Amniotic stem cell (primary cell): Measurements from ENCODE around the gene ZNF8.
"Not testable (repeated sequence)": the region's sequence is repeated elsewhere in the genome, so short reads cannot be mapped to it uniquely, and the experiment has no call there.

Experiments used
- DNase-seq: peaks from one replicate; lab custom pipeline; 2025; lab: John Stamatoyannopoulos, UW

The ZNF8 gene

DNA sequence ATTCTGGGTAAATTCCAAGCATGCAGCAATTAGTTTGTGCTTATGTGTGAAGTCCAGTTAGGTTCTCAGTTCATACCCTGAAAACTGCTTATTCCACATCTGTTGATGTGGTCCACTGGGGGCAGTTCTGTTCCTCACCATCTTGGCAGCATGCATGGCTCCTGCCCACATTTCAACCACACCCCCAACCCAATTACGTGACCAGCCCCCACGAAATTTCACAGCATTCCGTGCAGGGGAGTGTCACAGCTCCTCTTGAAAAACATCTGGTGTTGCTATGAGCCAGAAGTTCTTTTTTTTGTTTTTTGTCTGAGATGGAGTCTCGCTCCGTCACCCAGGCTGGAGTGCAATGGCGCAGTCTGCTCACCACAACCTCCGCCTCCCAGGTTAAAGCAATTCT is 17.3 kb downstream of the ZNF8 start:
- DNase-seq, result no peak

- no peak for DNase-seq
Measured at GRCh38 chr19:58300620-58301019, 21.9 kb downstream of the ZNF8 start.

DNA sequence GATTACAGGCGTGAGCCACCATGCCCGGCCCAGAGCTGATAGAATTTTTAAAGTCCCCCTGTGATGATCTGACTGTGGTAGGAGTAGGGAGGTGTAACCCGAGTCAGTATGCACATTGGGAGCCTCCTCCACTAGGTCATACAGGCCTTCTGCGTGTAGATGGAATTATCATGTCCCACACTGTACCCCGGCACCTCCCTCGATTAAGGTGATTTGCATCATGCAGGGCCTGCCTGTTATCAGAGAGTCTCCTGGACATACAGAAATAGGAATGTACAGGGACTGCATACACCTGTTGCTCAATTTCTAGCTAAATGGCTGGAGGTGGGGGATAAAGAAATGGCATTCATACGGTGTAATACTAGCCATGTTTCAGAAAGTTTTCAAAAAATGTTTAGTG is 25.5 kb downstream of the ZNF8 start:
- DNase-seq, result no peak

DNA sequence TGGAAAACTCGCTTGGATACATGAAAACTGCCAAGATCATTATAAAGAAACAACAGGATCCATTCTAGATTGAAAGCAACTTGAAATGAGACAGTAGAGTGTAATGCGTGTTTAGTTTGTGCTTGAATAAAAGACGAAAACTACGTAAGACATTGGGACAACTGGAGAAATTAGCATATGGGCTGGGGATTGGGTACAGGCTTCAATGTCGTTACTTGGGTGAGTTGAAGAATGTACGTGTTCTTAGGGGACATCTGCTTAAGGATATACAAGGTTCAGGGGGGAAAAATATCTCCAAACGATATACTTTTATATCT is 26.0 kb downstream of the ZNF8 start:
- DNase-seq, result no peak

GRCh38 chr19:58305065-58305931 is 26.5 kb downstream of the ZNF8 start, which contains the start of gene ERVK3-1:
Gene ERVK3-1, plus strand, starts transcription at chr19:58305377. Its CDS starts 6,792 bp downstream, at chr19:58312169.
- DNase-seq, result peak; percentile 94

DNA sequence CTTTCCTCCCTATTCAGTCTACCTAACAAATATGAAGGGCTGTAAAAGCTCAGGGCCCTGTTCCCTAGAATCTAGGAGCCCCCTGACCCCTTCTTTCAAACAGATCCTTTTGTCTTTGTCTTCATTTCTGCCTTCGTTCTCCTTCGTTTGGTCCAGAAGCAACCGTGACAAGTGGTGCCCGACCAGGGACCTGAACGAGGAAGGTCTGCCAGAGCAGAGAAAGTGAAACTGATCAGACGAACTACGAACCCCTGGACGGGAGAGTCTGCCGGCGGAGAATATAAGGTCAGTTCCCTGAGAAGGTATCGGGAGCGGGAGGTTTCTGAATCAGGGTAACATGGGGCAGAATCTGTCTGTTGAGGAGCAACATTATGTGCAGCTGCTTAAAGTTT is 27.2 kb downstream of the ZNF8 start:
- no peak for DNase-seq

- no peak for DNase-seq
Measured at GRCh38 chr19:58307736-58308135, 29.0 kb downstream of the ZNF8 start.

- DNase-seq, result not testable (repeated sequence)
Measured at GRCh38 chr19:58310685-58311084, 31.9 kb downstream of the ZNF8 start.

DNA sequence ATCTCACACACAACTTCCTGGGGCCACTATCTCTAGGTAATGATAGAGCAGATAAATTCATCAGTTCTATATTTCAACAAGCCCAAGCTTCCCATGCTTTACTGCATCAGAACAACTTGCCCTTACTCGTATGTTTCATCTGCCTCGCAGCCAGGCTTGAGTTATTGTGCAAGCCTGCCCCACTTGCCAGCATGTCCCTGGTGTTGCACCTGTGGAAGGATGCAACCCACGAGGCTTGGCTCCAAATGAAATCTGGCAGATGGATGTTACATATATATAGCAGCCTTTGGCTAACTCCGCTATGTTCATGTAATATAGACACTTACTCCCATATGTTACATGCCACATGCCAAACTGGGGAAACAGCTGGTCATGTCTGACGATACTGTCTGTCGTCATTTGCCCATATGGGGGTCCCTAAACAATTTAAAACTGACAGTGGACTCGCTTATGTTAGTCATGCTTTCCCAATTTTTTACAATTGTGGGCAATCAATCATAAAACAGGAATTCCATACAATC is 32.6 kb downstream of the ZNF8 start:
- DNase-seq, result no peak

DNA sequence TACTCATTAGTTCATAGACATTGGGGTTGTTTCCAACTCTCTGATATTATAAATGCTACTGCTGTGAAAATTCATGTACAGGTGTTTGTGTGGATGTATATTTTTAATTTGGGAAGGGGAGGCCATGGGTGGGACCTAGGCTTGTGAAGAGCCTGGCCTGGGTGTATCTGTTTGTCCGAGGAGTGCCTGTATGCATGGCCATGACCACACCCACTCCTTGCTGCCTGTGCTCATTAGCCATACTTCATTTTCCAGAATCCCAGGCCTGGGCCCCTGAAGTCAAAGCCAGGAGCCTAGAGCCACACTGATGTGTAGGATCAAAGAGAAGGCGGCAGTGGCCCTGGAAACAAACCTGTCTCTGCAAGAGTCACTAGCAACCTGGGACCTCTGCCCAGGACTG is 36.8 kb downstream of the ZNF8 start:
- DNase-seq, result no peak

DNA sequence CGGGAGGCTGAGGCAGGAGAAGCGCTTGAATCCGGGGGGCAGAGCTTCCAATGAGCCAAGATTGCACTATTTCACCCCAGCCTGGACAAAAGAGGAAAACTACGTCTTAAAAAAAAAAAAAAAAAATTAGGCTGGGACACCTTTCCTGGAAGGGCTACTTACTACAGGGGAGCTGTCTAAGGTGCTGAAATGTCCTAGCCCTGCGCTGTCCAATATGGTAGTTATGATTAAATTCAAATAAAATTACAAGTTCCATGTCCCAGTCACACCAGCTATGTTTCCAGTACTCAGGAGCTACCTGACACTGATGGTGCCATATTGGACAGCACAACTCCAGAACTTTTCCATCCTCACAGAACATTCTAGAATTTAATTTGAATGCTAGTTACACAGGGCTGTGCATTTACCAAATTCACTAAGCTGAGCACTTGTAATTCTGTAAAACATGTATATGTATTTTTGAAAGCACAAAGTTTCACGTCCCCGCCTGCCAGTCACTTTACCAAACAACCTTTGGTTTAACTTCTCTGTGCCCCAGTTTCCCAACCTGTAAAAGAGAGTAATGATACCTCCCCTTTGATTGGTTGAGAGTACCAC is 38.8 kb downstream of the ZNF8 start:
- DNase-seq, result peak; percentile 19

DNA sequence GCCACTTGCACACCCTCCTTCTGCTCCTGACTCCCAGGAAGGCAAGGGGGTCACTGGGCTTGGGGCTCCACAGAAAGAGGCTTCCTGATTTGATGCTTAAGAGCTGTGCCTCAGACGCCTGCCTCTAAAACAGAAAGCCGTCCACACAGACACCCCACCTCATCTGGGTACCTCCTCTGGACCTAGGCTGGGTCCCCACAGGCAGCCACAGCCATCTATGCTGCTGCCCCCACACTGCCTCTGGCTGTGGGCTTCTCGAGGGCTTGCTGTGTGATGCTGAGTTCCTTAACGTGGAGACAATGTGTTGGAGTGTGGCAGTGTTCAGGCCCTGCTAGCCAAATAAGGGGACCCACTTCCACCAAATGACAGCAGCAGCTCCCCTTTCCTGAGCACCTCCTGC is 39.5 kb downstream of the ZNF8 start:
- no peak for DNase-seq

GRCh38 chr19:58319241-58319640 is 40.5 kb downstream of the ZNF8 start:
- no peak for DNase-seq

GRCh38 chr19:58325311-58326022 is 46.7 kb downstream of the ZNF8 start:
- no peak for DNase-seq

DNA sequence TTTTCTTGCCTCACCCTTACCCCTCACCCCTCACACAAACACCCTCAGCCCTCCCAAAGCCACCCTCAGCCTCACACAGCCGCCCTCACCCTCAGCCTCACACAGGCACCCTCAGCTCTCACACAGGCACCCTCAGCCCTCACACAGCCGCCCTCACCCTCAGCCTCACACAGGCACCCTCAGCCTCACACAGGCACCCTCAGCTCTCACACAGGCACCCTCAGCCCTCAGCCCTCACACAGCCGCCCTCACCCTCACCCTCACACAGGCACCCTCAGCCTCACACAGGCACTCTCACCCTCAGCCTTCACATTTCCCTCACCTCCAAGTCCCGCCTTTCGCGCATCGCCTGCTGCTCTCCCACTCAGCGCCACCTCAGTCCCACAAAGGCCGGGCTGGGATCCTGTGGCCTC is 47.8 kb downstream of the ZNF8 start:
- no peak for DNase-seq

- DNase-seq, result peak; percentile 96
Measured at GRCh38 chr19:58326914-58327726, 48.4 kb downstream of the ZNF8 start, which contains the start of gene ZSCAN22. Gene ZSCAN22, plus strand, starts transcription at chr19:58326994. Its CDS starts 7,809 bp downstream, at chr19:58334803.

DNA sequence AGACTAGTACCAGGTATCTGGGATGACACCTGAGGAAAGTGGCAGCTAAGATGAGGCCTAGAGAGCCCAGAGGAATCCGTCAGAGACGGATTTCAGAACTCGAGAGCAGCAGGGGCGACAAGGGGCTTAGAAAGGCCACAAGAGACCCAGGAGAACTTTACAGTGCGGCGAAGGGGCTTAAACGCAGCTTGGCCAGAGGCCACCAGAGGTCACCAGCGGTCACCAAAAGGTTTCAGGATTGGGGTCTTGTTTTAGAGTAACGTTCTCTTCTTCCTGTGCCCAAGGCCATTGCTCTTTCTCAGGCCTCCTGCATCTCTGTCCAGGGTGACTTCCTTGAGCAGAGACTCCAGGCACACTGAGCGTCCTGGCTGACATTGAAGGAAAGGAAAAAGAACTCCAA is 50.2 kb downstream of the ZNF8 start:
- no peak for DNase-seq

GRCh38 chr19:58330458-58330857 is 51.7 kb downstream of the ZNF8 start:
- DNase-seq, result no peak

DNA sequence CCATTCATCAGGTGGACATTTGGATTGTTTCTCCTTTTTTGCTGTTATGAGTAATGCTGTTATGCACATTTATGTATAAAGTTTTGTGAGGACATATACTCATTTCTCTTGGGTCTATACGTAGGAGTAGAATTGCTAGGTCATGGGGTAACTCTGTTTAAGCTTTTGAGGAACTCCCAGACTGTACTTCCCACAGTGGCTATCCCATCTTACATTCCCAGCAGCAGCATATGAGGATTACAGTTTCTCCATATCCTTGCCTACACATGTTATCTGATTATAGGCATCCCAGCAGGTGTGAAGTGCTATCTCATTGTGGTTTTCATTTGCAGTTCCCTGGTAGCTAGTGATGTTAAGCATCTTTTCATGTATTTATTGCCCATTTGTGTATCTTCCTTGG is 53.9 kb downstream of the ZNF8 start:
- no peak for DNase-seq

GRCh38 chr19:58334691-58335249 is 56.0 kb downstream of the ZNF8 start:
- no peak for DNase-seq

- DNase-seq, result no peak
Measured at GRCh38 chr19:58335630-58336029, 56.9 kb downstream of the ZNF8 start.

DNA sequence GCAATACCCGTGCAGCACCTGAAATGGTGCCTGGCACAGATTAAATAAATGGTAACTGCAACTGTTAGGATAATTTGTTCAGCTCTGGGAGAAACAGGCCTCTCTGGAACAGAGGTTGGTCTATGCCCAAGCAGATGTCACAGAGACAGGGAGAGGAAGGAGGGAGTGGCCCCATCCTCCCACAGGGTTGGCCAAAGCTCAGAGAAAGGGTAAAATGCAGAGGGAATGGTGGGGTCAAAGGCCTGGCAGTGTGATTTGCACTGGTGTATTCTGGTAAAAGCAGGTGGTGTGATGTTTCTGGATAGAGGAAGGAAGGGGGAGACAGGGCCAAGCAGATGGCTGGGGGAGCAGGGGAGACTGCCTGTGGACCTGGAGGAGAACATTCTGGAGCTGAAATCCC is 57.5 kb downstream of the ZNF8 start:
- DNase-seq, result no peak
